GM19438 (cell line): Measurements from ENCODE around the gene ZFPL1.

Experiments used
- ATAC-seq: cut with Tn5 transposase; IDR thresholded peaks from one replicate; pipeline ENCODE4 v1.9.1; 2021; ENCODE audit warnings: low read depth; ENCODE audit not compliant: unreplicated experiment

ZFPL1 gene

DNA sequence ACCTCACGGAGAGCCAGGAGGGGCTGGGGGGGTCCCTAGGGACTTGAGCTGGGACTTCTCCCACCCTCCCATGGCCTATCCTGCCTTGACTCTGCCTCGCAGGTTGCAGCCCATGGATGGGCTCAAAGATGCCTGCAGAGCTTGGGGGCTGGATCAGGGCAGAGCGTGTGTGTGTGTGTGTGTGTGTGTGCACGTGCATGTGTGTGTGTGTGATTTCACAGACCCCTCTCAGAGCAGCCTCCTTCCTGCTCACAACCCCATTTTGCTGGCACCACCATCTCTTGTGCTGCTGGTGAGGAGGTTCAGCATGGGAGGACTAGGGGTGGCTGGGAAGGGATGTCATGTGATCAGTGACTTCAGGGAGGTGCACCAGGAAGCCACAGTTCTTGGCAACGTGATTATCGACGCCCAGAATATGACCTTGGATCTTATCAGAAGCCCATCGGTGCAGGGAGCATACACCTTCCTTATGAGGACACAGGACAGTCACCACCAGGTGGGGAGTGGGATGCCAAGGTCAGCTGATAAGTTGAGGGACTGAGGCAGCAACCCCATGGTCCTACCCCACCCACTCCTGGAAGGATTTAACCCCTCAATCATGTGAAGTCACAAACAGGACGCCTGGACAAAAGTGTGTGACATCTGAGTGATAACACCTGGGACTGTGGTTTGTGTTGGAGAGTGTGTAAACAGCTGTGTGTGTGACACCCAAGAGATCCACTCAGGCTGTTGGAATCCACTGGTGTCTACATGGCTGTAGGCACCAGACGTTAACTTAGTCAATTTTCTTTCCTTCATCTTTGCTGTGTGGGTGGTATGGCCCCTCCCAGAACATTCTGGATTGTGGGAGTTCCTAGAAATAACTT, 23.8 kb upstream of the ZFPL1 start:
- ATAC-seq = no peak

- no peak for ATAC-seq
Measured at GRCh38 chr11:65060913-65061408, 23.1 kb upstream of the ZFPL1 start.

DNA sequence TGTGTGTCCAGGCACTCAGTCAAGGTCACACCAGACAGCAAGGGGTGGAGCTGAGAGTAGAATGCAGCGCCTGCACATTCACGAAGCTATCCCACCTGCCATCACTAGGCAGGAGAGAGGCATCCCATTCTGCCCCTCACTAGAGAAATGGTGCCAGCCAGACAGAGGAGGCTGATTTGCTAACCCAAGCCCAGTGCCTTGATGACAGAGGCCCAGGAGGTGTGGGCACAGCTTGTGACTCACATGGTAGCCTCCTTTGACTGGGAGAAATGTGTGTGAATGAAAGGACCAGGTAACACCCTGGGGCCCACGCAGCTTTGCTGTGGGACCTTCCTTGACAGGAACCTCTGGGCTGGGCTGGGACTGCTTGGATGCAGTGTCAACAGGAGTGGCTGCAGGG, 20.5 kb upstream of the ZFPL1 start:
- no peak for ATAC-seq

- no peak for ATAC-seq
Measured at GRCh38 chr11:65064847-65065240, 19.2 kb upstream of the ZFPL1 start.

GRCh38 chr11:65065851-65066250, 18.2 kb upstream of the ZFPL1 start:
- no peak for ATAC-seq

DNA sequence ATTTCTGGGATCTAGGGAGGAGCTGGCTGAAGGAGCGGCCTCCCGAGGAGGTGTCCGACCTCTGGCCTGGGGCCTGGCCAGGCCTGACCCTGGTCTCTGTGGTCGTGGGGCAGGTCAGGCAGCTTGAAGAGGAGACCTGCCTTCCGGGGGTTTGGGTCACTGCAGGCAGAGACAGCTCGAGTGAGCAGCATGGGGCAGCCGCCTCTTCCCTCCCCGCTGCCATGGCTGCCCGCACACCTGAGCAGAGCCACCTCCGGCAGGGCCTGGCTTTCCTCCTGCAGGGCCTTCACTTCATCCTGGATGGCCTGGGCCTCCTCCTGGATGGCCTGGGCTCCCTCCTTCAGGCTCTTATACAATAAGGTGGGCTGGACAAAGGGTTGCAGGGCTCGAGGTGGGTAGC, 17.7 kb upstream of the ZFPL1 start:
- ATAC-seq = no peak

GRCh38 chr11:65066805-65067291, 17.2 kb upstream of the ZFPL1 start:
- no peak for ATAC-seq

DNA sequence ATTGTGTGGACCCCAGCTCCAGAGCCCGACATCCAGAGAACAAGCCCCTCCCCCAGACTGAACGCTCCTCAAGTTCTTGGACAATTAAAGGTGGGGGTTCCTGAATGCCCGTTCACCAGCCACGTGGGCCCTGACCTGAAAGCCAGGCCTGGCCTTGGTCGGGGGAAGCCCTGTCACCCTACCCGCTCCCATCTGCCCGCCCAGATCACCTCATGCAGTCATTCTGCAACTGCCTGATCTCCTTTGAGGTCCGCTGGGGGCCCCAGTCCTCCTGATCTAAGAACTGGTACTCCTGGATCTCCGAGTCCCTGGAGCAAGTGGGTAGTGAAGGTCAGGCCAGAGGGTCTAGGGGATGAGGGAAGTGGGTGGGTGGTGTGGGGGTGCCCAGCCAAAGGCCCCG, 16.6 kb upstream of the ZFPL1 start:
- no peak for ATAC-seq

- ATAC-seq = no peak
Measured at GRCh38 chr11:65069217-65069616, 14.8 kb upstream of the ZFPL1 start.

- no peak for ATAC-seq
Measured at GRCh38 chr11:65071907-65072630, 12.0 kb upstream of the ZFPL1 start.

- no peak for ATAC-seq
Measured at GRCh38 chr11:65072631-65072966, 11.4 kb upstream of the ZFPL1 start.

- ATAC-seq = no peak
Measured at GRCh38 chr11:65077451-65077850, 6.6 kb upstream of the ZFPL1 start.

DNA sequence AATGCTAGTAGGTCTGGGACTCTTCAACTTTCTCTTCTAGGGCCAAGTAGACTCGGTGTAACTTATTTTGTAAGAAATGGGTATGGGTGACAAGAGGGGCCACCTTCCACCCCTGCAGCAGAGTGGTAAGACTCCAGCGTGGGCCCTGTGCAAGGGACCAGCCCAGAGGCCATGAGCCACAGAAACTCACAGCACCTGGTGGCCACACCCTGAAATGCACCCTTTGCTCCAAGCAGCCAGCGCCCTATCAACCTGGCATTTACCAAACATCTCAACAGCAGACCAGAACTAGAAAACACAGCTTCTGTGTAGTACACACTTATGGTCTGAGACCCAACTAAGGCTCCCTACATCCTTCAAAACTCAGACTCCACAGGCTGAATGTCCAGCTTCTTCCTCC, 5.9 kb upstream of the ZFPL1 start:
- no peak for ATAC-seq

DNA sequence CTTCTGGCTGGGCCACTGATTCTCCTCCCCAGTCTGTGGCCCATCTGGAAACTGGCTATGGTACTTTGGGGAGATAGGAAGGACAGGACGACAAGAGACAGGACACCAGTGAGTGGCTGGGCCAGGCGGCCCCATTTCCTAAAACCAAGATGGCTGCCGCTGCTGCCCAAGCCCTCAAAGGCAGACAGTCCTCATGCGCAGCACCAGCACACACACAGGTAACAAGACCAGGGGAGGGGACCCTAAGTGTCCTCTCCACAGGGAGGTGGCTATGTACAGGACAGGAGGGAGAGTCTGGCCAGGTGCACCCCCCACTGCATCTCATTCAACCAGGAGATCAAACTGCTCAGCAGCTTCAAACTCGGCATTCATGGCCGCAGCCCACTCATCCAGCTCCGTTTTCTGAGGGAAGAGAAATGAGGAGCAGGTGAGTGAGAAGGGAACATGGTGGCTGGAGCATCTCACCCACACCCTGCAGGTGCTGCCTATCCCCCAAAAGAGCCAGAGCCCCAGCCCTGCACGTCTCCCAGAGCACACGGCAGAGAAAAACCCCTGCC, 5.2 kb upstream of the ZFPL1 start:
- no peak for ATAC-seq

DNA sequence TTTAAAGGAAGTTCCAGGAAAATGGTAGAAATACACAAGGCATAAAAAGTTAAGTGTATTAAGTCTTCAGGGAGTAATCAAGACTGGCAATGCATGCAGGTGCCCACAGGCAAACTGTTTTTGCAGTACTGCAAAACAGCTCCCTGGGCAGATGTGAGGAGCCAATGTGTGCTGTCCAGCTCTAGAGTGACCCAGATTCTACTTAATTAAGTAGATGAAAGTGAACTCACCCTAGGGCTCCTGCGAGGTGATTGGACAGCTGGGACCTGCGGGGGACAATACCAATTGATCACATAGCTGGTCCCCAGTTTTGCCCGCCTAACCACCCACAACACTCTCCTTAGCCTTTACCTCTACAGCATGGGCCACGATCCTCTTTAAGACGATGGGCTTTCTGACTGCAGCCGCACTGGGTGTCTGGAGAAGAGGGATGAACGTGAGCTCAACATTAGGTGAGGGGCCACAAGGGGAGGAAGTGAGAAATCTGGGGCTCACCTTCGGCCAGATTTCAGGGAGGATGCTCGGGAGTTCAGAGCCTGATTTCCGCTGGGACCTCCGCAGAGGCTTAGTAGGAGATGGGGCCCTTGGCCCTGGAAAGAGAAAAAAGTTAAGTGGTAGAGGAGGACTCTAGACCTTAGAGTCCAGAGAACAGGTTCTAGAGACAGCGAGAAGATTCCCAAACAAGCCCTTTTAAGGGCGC, 738 bp upstream of the ZFPL1 start:
- peak; percentile 10 for ATAC-seq

DNA sequence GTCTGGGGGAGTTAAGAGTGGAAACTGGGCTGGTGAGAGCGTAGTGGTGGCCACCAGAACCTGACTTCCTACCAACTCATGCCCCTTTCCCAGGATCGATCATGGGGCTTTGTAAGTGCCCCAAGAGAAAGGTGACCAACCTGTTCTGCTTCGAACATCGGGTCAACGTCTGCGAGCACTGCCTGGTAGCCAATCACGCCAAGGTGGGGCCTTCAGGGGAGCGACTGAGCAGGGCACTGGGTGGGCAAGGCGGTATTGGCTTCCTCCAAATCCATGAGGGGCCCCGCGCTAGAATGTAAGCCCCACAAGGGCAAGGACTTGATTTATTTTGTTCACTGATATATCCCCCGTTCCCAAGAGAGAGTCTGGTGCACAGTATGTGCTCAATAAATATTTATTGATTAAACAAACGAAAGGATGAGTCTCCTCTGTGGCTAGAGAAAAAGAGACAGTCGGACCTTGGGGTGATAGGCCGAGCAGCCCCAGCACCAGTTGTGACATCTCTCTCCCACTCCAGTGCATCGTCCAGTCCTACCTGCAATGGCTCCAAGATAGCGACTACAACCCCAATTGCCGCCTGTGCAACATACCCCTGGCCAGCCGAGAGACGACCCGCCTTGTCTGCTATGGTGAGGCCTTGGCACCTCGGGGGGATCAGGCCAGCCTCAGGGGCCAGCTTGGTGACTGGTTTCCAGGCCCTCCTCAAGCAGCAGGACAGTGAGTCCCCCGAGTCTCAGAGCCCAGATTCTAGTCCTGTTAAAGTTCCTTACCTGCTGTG, 765 bp downstream of the ZFPL1 start:
- no peak for ATAC-seq

DNA sequence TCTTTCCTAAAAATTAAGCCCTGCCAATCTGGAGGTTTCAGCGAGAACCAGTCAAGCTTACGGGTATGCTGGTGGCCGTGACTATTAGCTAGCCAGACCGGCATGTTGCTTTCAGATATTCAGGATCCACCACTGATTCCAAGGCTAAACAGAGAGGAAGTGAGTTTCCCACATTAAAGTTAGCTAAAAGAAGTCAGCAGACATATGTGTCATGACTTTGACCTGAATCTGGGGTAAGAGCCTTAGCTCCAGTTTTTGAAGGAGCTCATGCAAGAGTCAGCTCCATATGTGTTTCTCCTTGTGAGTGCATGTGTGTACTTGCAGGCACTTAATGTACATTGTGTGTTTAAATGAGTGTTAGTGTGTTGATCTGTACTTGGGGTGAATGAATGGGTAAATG, 1.4 kb downstream of the ZFPL1 start:
- ATAC-seq = no peak

GRCh38 chr11:65086809-65087208, 2.8 kb downstream of the ZFPL1 start:
- ATAC-seq = no peak

DNA sequence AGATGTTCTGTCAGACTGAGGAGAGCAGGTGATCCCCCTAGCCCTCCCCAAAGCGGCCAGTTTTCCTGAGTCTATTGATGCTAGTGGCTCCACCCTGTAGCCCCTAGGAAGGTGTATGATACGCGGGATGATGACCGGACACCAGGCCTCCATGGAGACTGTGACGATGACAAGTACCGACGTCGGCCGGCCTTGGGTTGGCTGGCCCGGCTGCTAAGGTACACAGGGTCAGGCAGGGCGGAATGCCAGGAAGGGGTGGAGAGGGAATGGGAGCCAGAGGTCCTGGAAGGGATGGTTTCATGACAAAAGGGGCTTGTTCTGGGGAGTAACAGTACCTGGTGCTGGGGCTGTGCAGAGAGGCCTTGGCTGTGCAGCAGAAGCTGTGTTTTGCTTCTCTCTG, 3.2 kb downstream of the ZFPL1 start:
- ATAC-seq = no peak

DNA sequence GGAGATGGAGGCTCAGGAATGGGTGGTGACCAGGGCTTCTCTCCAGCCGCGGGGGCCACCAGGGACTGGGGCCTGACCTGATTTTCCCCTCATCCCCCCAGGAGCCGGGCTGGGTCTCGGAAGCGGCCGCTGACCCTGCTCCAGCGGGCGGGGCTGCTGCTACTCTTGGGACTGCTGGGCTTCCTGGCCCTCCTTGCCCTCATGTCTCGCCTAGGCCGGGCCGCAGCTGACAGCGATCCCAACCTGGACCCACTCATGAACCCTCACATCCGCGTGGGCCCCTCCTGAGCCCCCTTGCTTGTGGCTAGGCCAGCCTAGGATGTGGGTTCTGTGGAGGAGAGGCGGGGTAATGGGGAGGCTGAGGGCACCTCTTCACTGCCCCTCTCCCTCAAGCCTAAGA, 3.8 kb downstream of the ZFPL1 start:
- ATAC-seq = no peak
